ENCODE measurements around the gene MS4A18.

The MS4A18 gene

GRCh38 chr11:60761436-60762190, 37.1 kb downstream of the MS4A18 start:
- DNase-seq (ENCODE audit: extremely low spot score) = no peak
- no peak for TF ChIP-seq CTBP1 (IDR thresholded peaks at IDR 0.05; ENCODE audit: borderline replicate concordance)
- no peak for TF ChIP-seq FOXK2 (IDR thresholded peaks at IDR 0.05)
- CTCF ChIA-PET = interaction anchor here (1.2 kb wide), 1 partner anchor 12 kb away, joined by 4 read pairs; no protein-coding TSS in a partner anchor
- POLR2A ChIA-PET = no interaction called here

GRCh38 chr11:60762851-60763691, 38.6 kb downstream of the MS4A18 start:
- DNase-seq (ENCODE audit: extremely low spot score) = no peak
- POLR2A ChIA-PET = no interaction called here
- CTCF ChIA-PET = interaction anchor here (0.6 to 1.5 kb wide), 6 partner anchors 9 to 61 kb away, joined by 3 to 5 read pairs (median 4); no protein-coding TSS in a partner anchor
- TF ChIP-seq CTBP1 (IDR thresholded peaks at IDR 0.05; ENCODE audit: borderline replicate concordance) = no peak
- no peak for TF ChIP-seq SUZ12 (IDR thresholded peaks at IDR 0.05)
- no peak for TF ChIP-seq LEF1 (IDR thresholded peaks at IDR 0.05; ENCODE audit: borderline replicate concordance)
- TF ChIP-seq ARNT (IDR thresholded peaks at IDR 0.05) = no peak
- TF ChIP-seq ZNF384 (IDR thresholded peaks at IDR 0.05) = no peak
- no peak for TF ChIP-seq ELF4 (IDR thresholded peaks at IDR 0.05)
- no peak for TF ChIP-seq TARDBP (IDR thresholded peaks at IDR 0.05)
- TF ChIP-seq SP1 (IDR thresholded peaks at IDR 0.05) = no peak

- DNase-seq (ENCODE audit: extremely low spot score) = no peak
- CTCF ChIA-PET = interaction anchor here (1.2 to 2.0 kb wide), 3 partner anchors 9 to 36 kb away, joined by 4 to 6 read pairs (median 4); no protein-coding TSS in a partner anchor
- POLR2A ChIA-PET = no interaction called here
- TF ChIP-seq NFRKB (IDR thresholded peaks at IDR 0.05) (no peak), HDGF (IDR thresholded peaks at IDR 0.05; ENCODE audit: borderline replicate concordance) (no peak), L3MBTL2 (conservative IDR thresholded peaks at IDR 0.05) (no peak), SP1 (IDR thresholded peaks at IDR 0.05) (no peak), FOXM1 (IDR thresholded peaks at IDR 0.05; ENCODE audit: borderline replicate concordance) (no peak), LEF1 (IDR thresholded peaks at IDR 0.05; ENCODE audit: borderline replicate concordance) (no peak), FOXK2 (IDR thresholded peaks at IDR 0.05) (no peak), FOXA1 (IDR thresholded peaks at IDR 0.05) (no peak)
Measured at GRCh38 chr11:60763692-60764369, 39.3 kb downstream of the MS4A18 start.

GRCh38 chr11:60764879-60765278, 40.4 kb downstream of the MS4A18 start:
- ChIA-PET POLR2A (no interaction called here), CTCF (interaction anchor here (2.0 kb wide), 1 partner anchor 10 kb away, joined by 6 read pairs; no protein-coding TSS in a partner anchor)
- no peak for DNase-seq (ENCODE audit: extremely low spot score)
- TF ChIP-seq FOXA1 (IDR thresholded peaks at IDR 0.05) (no peak), LEF1 (IDR thresholded peaks at IDR 0.05; ENCODE audit: borderline replicate concordance) (no peak), SP1 (IDR thresholded peaks at IDR 0.05) (no peak), SUZ12 (IDR thresholded peaks at IDR 0.05) (no peak), FOXM1 (IDR thresholded peaks at IDR 0.05; ENCODE audit: borderline replicate concordance) (no peak), BHLHE40 (IDR thresholded peaks at IDR 0.05; ENCODE audit: borderline replicate concordance) (no peak), CTBP1 (IDR thresholded peaks at IDR 0.05; ENCODE audit: borderline replicate concordance) (no peak), FOXK2 (IDR thresholded peaks at IDR 0.05) (no peak), HDGF (IDR thresholded peaks at IDR 0.05; ENCODE audit: borderline replicate concordance) (no peak), TARDBP (IDR thresholded peaks at IDR 0.05) (no peak), NFRKB (IDR thresholded peaks at IDR 0.05) (no peak), ELF4 (IDR thresholded peaks at IDR 0.05) (no peak), PKNOX1 (IDR thresholded peaks at IDR 0.05) (no peak), ARNT (IDR thresholded peaks at IDR 0.05) (no peak), ZNF384 (IDR thresholded peaks at IDR 0.05) (no peak), L3MBTL2 (conservative IDR thresholded peaks at IDR 0.05) (no peak)

- TF ChIP-seq ZNF384 (IDR thresholded peaks at IDR 0.05) = no peak
- no peak for TF ChIP-seq HDGF (IDR thresholded peaks at IDR 0.05; ENCODE audit: borderline replicate concordance)
- no peak for TF ChIP-seq CTBP1 (IDR thresholded peaks at IDR 0.05; ENCODE audit: borderline replicate concordance)
- no peak for TF ChIP-seq PKNOX1 (IDR thresholded peaks at IDR 0.05)
- no peak for TF ChIP-seq SP1 (IDR thresholded peaks at IDR 0.05)
Measured at GRCh38 chr11:60765355-60765754, 40.8 kb downstream of the MS4A18 start.

GRCh38 chr11:60766547-60766946, 42.0 kb downstream of the MS4A18 start:
- POLR2A ChIA-PET = no interaction called here
- TF ChIP-seq HDGF (IDR thresholded peaks at IDR 0.05; ENCODE audit: borderline replicate concordance) = no peak
- no peak for DNase-seq (ENCODE audit: extremely low spot score)
- CTCF ChIA-PET = interaction anchor here (1.3 kb wide), 1 partner anchor 9 kb away, joined by 5 read pairs; no protein-coding TSS in a partner anchor

More at GRCh38 chr11:60765355-60765754, 40.8 kb downstream of the MS4A18 start:
- POLR2A ChIA-PET = no interaction called here
- CTCF ChIA-PET = interaction anchor here (2.0 kb wide), 1 partner anchor 10 kb away, joined by 6 read pairs; no protein-coding TSS in a partner anchor
- no peak for DNase-seq (ENCODE audit: extremely low spot score)

Data from HEK293T (cell line).